Left ventricle myocardium inferior (tissue), 1 donor: ENCODE data around the gene PIK3R6. TPM values are rescaled to one million over a fixed set of nuclear protein-coding genes. Genes with fewer than 3 reads are reported as not detected.

Experiments used
- DNase-seq: peaks from one replicate; pipeline ENCODE4 v3.0.0-alpha.2; 2020
- H3K27ac ChIP-seq: fragments of 200-600 bp; replicated peaks from 2 replicates; pipeline ENCODE4 v1.8.0; 2021
- H3K27me3 ChIP-seq: fragments of 200-600 bp; 2 replicates; pipeline ENCODE4 v1.8.0; 2021; ENCODE audit warnings: low read depth
- H3K36me3 ChIP-seq: fragments of 200-600 bp; 2 replicates; pipeline ENCODE4 v1.8.0; 2021
- H3K4me1 ChIP-seq: fragments of 200-600 bp; 2 replicates; pipeline ENCODE4 v1.8.0; 2021
- H3K4me3 ChIP-seq: fragments of 200-600 bp; 2 replicates; pipeline ENCODE4 v1.8.0; 2021; ENCODE audit warnings: mild to moderate bottlenecking, moderate library complexity
- H3K9me3 ChIP-seq: fragments of 200-600 bp; replicated peaks from 2 replicates; pipeline ENCODE4 v1.8.0; 2021
- CTCF ChIP-seq: fragments of 200-600 bp; IDR thresholded peaks from 2 replicates; pipeline ENCODE4 v1.8.0; 2021; ENCODE audit warnings: antibody characterized with exemption, mild to moderate bottlenecking, borderline replicate concordance
- intact Hi-C: fragments of 100-400 bp; cut with micrococcal nuclease; formaldehyde crosslinking; loops from one replicate; pipeline ENCODE4 v1.11.0; 2022
- total RNA-seq: library from RNA; stranded (reverse); fragmentation: NEBNext Ultra II Directional; extraction: Animal tissue kit (Norgen Biotek cat#: 25700); gene quantifications from one replicate; pipeline ENCODE4 v1.2.1, GENCODE V29; 2021
- donor health status: DM: no; HTN: yes; CAD: no; lungs with severe emphysema.

The PIK3R6 gene
- total RNA-seq, 1 donor from 2014 or later = 1.2 TPM

- no peak for TF ChIP-seq CTCF
- Histone ChIP-seq H3K4me3 (no peak overlapping the region), H3K27me3 (peaks cover 31% of the 10 kb centered on the region), H3K4me1 (no peaks in the 10 kb centered on the region), H3K36me3 (peaks cover 5% of the 10 kb centered on the region), H3K27ac (no peak overlapping the region), H3K9me3 (peaks cover 11% of the 10 kb centered on the region)
- intact Hi-C loops = no loop called here
- no peak for DNase-seq
These were observed 41.7 kb downstream of the PIK3R6 start for GRCh38 chr17:8825802-8826201.

- peaks cover 5% of the 10 kb centered on the region for H3K36me3 ChIP-seq
- no peak overlapping the region for H3K4me3 ChIP-seq
- H3K4me1 ChIP-seq = no peaks in the 10 kb centered on the region
- no peak for TF ChIP-seq CTCF
- H3K27me3 ChIP-seq = peaks cover 22% of the 10 kb centered on the region
- peaks cover 11% of the 10 kb centered on the region for H3K9me3 ChIP-seq
- DNase-seq = no peak
- no peak overlapping the region for H3K27ac ChIP-seq
- intact Hi-C loops = no loop called here
These were observed 44.2 kb downstream of the PIK3R6 start for GRCh38 chr17:8823279-8823678.

- Histone ChIP-seq H3K9me3 (peaks cover 11% of the 10 kb centered on the region), H3K4me1 (no peaks in the 10 kb centered on the region), H3K4me3 (no peak overlapping the region), H3K27me3 (peaks cover 23% of the 10 kb centered on the region), H3K36me3 (peaks cover 5% of the 10 kb centered on the region), H3K27ac (no peak overlapping the region)
- no peak for TF ChIP-seq CTCF
- intact Hi-C loops = no loop called here
- no peak for DNase-seq
These were observed 45.0 kb downstream of the PIK3R6 start for GRCh38 chr17:8822401-8823035.

- Histone ChIP-seq H3K27ac (no peak overlapping the region), H3K4me1 (no peaks in the 10 kb centered on the region), H3K4me3 (no peak overlapping the region), H3K36me3 (peaks cover 5% of the 10 kb centered on the region), H3K9me3 (peaks cover 11% of the 10 kb centered on the region), H3K27me3 (peaks cover 23% of the 10 kb centered on the region)
- intact Hi-C loops = no loop called here
- no peak for DNase-seq
- TF ChIP-seq CTCF = no peak
These were observed 45.9 kb downstream of the PIK3R6 start for GRCh38 chr17:8821446-8822105.

- no peak overlapping the region for H3K27ac ChIP-seq
- intact Hi-C loops = no loop called here
These were observed 47.0 kb downstream of the PIK3R6 start for GRCh38 chr17:8820311-8821010.

More at GRCh38 chr17:8820311-8821010, 47.0 kb downstream of the PIK3R6 start:
- peaks cover 23% of the 10 kb centered on the region for H3K27me3 ChIP-seq
- H3K9me3 ChIP-seq = peaks cover 11% of the 10 kb centered on the region
- DNase-seq = no peak
- H3K4me3 ChIP-seq = no peak overlapping the region
- H3K36me3 ChIP-seq = peaks cover 5% of the 10 kb centered on the region
- no peak for TF ChIP-seq CTCF
- H3K4me1 ChIP-seq = no peaks in the 10 kb centered on the region
